ENCODE measurements around the gene OLIG2. TPM values are rescaled to one million over a fixed set of nuclear protein-coding genes. Genes with fewer than 3 reads are reported as not detected.

Gene OLIG2
- under 1 TPM in 1 of 4 donors, not detected in 3; 0.11 TPM for total RNA-seq

DNA sequence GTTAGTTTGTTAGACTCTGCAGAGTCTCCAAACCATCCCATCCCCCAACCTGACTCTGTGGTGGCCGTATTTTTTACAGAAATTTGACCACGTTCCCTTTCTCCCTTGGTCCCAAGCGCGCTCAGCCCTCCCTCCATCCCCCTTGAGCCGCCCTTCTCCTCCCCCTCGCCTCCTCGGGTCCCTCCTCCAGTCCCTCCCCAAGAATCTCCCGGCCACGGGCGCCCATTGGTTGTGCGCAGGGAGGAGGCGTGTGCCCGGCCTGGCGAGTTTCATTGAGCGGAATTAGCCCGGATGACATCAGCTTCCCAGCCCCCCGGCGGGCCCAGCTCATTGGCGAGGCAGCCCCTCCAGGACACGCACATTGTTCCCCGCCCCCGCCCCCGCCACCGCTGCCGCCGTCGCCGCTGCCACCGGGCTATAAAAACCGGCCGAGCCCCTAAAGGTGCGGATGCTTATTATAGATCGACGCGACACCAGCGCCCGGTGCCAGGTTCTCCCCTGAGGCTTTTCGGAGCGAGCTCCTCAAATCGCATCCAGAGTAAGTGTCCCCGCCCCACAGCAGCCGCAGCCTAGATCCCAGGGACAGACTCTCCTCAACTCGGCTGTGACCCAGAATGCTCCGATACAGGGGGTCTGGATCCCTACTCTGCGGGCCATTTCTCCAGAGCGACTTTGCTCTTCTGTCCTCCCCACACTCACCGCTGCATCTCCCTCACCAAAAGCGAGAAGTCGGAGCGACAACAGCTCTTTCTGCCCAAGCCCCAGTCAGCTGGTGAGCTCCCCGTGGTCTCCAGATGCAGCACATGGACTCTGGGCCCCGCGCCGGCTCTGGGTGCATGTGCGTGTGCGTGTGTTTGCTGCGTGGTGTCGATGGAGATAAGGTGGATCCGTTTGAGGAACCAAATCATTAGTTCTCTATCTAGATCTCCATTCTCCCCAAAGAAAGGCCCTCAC lies at the start of gene OLIG2:
OLIG2 (plus strand) TSS at position 447 of the 954 bp plus-strand sequence. CDS start 928 bp downstream, outside the sequence.
- Histone ChIP-seq H3K9me3 (no peaks in the 10 kb centered on the region), H3K4me3 (replicated peaks in 1 of 3) (no peak within 1 kb of the TSS), H3K36me3 (no peaks in the 10 kb centered on the region), H3K27ac (no peak within 1 kb of the TSS), H3K27me3 (peaks cover 56% of the 10 kb centered on the region), H3K4me1 (peaks cover 0 to 30% of the 10 kb centered on the region in 2 donors)
- 2% methylated on average over 24 to 55 of the region's 59 CpGs for WGBS, 2 donors
- DNase-seq: no peak
- intact Hi-C loops (cut with DNase I): no loop called here
- TF ChIP-seq POLR2A (IDR thresholded peaks at IDR 0.05): no peak
- TF ChIP-seq, protein P1, sequence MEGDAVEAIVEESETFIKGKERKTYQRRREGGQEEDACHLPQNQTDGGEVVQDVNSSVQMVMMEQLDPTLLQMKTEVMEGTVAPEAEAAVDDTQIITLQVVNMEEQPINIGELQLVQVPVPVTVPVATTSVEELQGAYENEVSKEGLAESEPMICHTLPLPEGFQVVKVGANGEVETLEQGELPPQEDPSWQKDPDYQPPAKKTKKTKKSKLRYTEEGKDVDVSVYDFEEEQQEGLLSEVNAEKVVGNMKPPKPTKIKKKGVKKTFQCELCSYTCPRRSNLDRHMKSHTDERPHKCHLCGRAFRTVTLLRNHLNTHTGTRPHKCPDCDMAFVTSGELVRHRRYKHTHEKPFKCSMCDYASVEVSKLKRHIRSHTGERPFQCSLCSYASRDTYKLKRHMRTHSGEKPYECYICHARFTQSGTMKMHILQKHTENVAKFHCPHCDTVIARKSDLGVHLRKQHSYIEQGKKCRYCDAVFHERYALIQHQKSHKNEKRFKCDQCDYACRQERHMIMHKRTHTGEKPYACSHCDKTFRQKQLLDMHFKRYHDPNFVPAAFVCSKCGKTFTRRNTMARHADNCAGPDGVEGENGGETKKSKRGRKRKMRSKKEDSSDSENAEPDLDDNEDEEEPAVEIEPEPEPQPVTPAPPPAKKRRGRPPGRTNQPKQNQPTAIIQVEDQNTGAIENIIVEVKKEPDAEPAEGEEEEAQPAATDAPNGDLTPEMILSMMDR (IDR thresholded peaks at IDR 0.05): no peak

DNA sequence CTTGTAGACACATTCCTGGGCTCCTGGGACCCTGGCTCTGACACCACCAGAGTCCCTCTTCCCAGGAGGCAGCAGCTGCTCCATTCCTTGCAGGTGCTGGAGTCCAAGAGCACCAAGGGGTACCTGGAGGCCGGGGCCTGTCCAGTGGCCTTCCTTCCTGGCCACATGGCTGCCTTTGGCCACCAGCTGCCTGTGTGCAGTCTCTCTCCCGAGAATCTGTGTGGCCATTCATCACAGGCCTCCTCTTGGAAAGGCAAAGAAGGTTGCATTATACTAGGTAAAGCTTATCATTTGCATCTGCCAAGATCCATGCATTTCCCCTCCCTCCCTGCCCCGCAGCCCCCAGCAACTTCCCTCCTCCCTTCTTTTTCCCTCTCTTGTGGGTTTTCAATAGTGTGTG lies 48.9 kb upstream of the OLIG2 start:
- WGBS, 2 donors: 67 to 75% methylated on average over 3 of the region's 3 CpGs
- TF ChIP-seq, protein P1 (IDR thresholded peaks at IDR 0.05): no peak
- no peak for TF ChIP-seq POLR2A (IDR thresholded peaks at IDR 0.05)
- H3K27ac ChIP-seq: no peak overlapping the region
- no peaks in the 10 kb centered on the region for H3K4me1 ChIP-seq
- no peaks in the 10 kb centered on the region for H3K36me3 ChIP-seq
- no peaks in the 10 kb centered on the region for H3K9me3 ChIP-seq
- no peak overlapping the region for H3K4me3 ChIP-seq (replicated peaks in 1 of 3)
- DNase-seq: no peak
- peaks cover 7% of the 10 kb centered on the region for H3K27me3 ChIP-seq
- intact Hi-C loops (cut with DNase I): no loop called here

DNA sequence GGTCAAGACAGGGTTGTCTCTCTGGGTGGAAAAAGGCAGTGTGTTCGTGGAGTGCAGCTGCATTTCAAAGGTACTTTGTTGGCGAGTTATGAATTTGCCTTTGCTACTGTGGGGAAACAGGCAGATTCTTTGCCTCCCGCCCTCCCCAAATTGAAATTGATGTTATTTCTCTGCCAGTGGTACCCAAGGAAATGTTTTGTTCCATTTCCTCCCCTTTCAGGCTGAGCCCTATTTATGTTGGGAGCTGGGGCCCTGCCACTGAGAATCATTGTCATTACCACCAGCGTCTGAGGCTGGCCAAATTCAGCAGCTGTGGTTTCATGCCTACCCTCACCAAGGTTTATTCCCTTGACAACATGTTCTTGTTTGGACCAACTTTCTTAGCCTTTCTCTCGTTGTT lies 48.5 kb upstream of the OLIG2 start:
- no peak overlapping the region for H3K27ac ChIP-seq
- H3K4me3 ChIP-seq (replicated peaks in 1 of 3): no peak overlapping the region
- no peaks in the 10 kb centered on the region for H3K36me3 ChIP-seq
- intact Hi-C loops (cut with DNase I): no loop called here
- no peaks in the 10 kb centered on the region for H3K9me3 ChIP-seq
- H3K4me1 ChIP-seq: no peaks in the 10 kb centered on the region
- WGBS, 2 donors: 77 to 81% methylated on average over 5 of the region's 5 CpGs
- peaks cover 7% of the 10 kb centered on the region for H3K27me3 ChIP-seq
- TF ChIP-seq, protein P1 (IDR thresholded peaks at IDR 0.05): no peak
- no peak for TF ChIP-seq POLR2A (IDR thresholded peaks at IDR 0.05)
- no peak for DNase-seq

DNA sequence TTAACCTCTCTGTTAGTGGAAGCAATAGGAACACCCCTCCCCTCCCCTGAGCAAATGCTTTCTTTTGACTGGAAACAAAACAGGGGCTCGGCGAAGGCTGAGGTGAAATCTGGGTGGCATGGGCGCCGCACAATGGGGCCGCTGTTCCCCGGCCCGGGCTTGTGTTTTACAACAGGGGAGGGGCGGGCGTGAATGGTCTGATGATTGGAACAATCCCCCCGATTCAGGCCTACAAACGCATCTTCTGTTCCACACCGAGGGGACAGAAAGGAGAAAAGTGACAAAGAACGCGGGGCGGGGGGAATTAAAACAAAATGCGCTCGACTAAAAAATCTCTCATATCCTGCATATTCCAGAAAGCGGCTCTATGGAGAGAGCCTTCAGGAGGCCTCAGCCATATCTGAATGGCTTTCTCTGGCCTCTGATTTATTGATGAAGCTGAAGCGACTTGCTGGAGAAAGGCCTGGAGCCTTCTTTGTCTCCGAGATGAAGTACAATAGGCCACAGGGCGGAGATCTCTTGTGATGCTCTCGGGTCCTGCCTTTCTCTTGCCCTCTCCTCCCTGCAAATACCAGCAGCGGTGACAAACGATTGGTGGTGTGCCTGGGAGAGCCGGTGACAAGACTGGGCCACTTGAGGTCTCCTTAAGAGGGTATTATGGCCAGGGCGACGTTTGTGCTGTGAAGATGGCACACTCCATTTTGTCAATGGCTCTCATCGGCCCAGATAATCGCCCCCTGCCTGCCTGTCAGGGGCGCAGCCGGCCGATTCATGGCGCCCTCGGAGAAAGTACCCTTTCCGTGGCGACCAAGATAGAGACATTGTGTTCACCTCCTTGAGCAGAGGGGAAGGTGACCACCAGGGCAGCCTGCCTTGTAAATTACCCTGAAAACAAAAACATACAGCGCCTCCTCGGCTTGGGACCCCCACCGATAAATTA lies 47.1 kb upstream of the OLIG2 start:
- WGBS, 2 donors: 71 to 78% methylated on average over 31 to 38 of the region's 39 CpGs
- Histone ChIP-seq H3K9me3 (no peaks in the 10 kb centered on the region), H3K4me3 (replicated peaks in 1 of 3) (no peak overlapping the region), H3K4me1 (no peaks in the 10 kb centered on the region), H3K27ac (no peak overlapping the region), H3K27me3 (peaks cover 7% of the 10 kb centered on the region), H3K36me3 (no peaks in the 10 kb centered on the region)
- TF ChIP-seq POLR2A (IDR thresholded peaks at IDR 0.05): no peak
- TF ChIP-seq, protein P1 (IDR thresholded peaks at IDR 0.05): no peak
- intact Hi-C loops (cut with DNase I): no loop called here
- no peak for DNase-seq
